ENCODE measurements around the gene BLOC1S1. TPM values are rescaled to one million over a fixed set of nuclear protein-coding genes. Genes with fewer than 3 reads are reported as not detected.

Gene BLOC1S1
- total RNA-seq, 1 donor from 2014 or later, result 109 TPM

DNA sequence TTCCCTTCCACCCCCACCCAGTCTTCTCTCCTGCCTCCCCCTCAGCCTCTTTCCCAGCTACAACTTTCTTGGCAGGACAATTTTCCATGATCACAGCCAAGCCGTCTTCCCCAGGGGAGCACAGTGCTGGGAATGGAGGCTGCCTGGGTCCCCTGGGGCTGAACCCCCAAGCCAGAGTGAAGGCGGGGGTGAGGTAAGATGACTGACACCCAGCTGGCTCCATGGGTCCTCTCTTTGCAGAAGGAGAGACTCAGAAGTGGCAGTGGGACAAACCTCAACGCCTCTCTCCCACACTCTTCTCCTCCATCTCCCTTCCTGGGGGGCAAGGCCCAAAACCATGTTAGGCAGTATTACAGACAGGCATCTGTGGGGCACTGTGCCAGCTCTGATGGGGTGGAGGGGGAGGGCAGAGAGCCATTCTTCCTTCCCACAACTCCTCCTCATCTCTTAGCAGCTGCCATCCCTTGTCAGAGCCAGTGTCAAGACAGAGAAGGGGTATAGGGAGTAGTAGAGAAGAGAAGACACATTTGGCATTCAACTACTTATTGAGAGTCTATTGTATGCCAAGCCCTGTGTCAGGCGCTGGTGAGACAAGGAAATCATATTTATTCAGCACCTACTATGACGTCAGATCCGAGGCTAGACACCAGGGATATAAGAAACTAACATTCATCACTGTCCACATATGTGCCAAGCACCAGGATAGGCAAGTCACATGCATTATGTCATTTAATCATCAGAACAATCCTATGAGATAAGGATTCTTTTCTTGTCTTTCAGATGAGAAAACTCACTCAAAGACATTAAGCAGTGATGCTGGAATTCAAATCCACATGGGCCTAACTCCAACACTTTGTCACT, 11.7 kb upstream of the BLOC1S1 start:
- peaks cover 7% of the 10 kb centered on the region for H3K36me3 ChIP-seq
- peak overlapping the region; percentile 95 for H3K27ac ChIP-seq (replicated peaks)
- peak overlapping the region; percentile 80 for H3K4me3 ChIP-seq
- H3K4me1 ChIP-seq, result peaks cover 98% of the 10 kb centered on the region
- no peak for TF ChIP-seq CTCF (IDR thresholded peaks at IDR 0.05; ENCODE audit: borderline replicate concordance)
- DNase-seq, result no peak
- no peaks in the 10 kb centered on the region for H3K9me3 ChIP-seq (replicated peaks)
- peaks cover 14% of the 10 kb centered on the region for H3K27me3 ChIP-seq (ENCODE audit: low read depth)
- intact Hi-C loops (cut with micrococcal nuclease), result no loop called here

DNA sequence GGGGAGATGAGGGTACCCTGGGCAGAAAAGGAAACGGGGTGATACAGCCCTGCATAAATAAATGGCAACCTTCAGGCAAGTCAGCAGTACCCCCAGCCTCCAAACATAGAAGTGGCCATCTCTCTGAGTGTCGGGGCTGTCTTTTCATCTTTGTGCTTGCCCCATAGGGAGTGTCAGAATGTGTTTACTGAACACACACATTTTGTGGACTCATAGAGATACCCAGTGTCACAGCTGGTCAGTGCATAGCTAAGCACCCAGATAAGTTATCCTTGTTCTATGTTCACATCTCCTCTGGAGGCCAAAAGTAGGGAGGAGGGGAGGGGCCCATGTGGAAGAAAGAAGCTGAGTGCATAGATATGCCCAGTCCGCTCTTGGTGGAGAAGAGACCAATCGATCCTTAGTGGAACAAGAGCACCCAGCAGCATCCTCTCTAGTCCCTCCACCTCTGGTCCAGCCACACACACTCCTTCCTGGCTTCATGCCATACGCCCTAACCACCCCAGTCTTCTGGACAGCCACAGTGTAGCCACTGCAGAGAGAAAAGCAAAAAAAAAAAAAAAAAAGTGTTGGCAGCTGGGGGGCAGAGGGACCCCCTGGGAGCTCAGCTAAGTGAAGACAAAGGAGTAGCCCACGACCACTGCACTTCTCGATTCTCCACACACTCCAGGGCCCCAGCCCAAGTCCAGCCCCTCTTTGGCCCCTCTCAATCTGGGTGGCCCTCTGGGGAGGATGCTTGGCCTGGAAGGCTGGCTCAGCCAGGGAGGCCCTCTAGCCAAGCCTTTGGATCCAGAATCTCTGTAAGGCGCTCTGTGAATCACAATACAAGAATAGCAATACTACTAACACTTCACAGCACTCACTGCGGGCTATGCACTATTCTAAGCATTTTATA, 10.8 kb upstream of the BLOC1S1 start:
- Histone ChIP-seq H3K4me1 (peaks cover 96% of the 10 kb centered on the region), H3K36me3 (no peaks in the 10 kb centered on the region), H3K27me3 (ENCODE audit: low read depth) (peaks cover 14% of the 10 kb centered on the region), H3K9me3 (replicated peaks) (no peaks in the 10 kb centered on the region), H3K27ac (replicated peaks) (peak overlapping the region; percentile 95), H3K4me3 (peak overlapping the region; percentile 80)
- no peak for TF ChIP-seq CTCF (IDR thresholded peaks at IDR 0.05; ENCODE audit: borderline replicate concordance)
- intact Hi-C loops (cut with micrococcal nuclease), result no loop called here
- DNase-seq, result peak; percentile 5

DNA sequence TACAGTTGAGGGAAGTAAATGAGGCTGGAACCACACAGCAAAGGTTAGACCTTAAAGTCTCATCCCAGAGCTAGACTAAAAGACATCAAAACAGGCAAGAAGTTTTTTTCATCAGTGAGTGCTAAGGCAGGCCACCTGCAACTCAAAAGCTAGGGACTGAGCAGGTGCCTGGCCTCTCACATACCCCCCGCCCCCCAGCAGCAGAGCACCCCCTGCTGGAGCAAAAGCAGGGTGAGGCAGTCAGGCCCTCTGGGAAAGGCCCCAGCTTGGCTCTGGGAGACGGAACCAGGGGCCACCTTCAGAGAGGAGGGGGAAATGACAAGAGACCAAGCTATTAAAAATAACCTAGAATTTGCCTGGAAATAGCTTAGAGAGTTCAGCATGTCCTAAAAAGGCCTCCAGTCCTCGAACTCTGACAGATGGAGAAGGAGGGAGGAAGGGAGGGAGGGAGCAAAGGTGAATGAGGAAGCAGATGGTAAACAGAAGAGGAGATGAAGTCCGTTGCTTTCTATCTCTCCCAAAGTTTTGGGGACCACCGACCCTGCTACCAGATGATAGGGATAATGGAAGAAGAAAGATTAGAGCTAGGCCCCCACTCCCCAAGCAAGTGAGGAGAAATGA, 10.0 kb upstream of the BLOC1S1 start:
- Histone ChIP-seq H3K4me3 (peak overlapping the region; percentile 80), H3K27ac (replicated peaks) (peak overlapping the region; percentile 95), H3K27me3 (ENCODE audit: low read depth) (peaks cover 14% of the 10 kb centered on the region), H3K9me3 (replicated peaks) (no peaks in the 10 kb centered on the region), H3K4me1 (peaks cover 92% of the 10 kb centered on the region), H3K36me3 (no peaks in the 10 kb centered on the region)
- no peak for DNase-seq
- intact Hi-C loops (cut with micrococcal nuclease), result no loop called here
- TF ChIP-seq CTCF (IDR thresholded peaks at IDR 0.05; ENCODE audit: borderline replicate concordance), result peak; percentile 61

DNA sequence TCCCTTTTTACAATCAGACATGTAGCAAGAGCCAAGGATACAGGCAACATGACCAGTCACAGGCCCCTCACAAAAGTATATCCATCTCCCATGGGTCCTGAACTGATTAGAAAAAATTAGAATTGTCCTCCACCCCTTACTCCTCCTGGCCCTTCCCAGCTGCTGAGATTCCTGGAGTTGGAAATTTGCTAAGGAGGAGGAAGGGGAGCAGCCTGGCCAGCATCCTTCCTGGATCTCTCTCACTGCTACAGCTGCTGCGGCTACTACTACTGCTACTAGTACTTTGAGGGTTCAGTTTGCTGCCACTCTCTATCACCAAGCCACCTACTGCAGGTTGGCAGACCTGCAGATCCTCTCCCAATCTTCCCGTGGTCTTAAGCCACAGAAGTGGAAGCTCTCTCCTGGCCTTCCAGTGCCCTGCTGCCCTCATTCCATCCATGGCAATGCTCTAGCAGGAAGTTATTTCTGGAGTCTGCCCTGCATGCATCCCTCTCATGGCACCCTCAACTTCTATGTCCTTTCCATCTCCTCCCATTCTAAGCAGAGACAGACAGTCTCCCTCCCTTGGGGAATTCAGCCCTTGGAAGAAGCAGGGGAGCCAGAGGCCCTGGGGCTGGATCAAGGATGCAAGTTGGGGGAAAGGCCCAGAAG, 9.2 kb upstream of the BLOC1S1 start:
- DNase-seq, result no peak
- Histone ChIP-seq H3K4me3 (peak overlapping the region; percentile 80), H3K4me1 (peaks cover 88% of the 10 kb centered on the region), H3K36me3 (no peaks in the 10 kb centered on the region), H3K9me3 (replicated peaks) (no peaks in the 10 kb centered on the region), H3K27ac (replicated peaks) (peak overlapping the region; percentile 95), H3K27me3 (ENCODE audit: low read depth) (peaks cover 14% of the 10 kb centered on the region)
- no peak for TF ChIP-seq CTCF (IDR thresholded peaks at IDR 0.05; ENCODE audit: borderline replicate concordance)
- intact Hi-C loops (cut with micrococcal nuclease), result no loop called here

GRCh38 chr12:55707219-55707671, 8.6 kb upstream of the BLOC1S1 start:
- peak overlapping the region; percentile 95 for H3K27ac ChIP-seq (replicated peaks)
- no peak for TF ChIP-seq CTCF (IDR thresholded peaks at IDR 0.05; ENCODE audit: borderline replicate concordance)
- intact Hi-C loops (cut with micrococcal nuclease), result no loop called here
- H3K36me3 ChIP-seq, result no peaks in the 10 kb centered on the region
- peaks cover 14% of the 10 kb centered on the region for H3K27me3 ChIP-seq (ENCODE audit: low read depth)
- H3K4me1 ChIP-seq, result peaks cover 84% of the 10 kb centered on the region
- no peaks in the 10 kb centered on the region for H3K9me3 ChIP-seq (replicated peaks)
- no peak for DNase-seq
- peak overlapping the region; percentile 80 for H3K4me3 ChIP-seq

Data from left ventricle myocardium inferior (tissue), 1 donor.